MCF 10A (cell line): ENCODE measurements around the gene BUB1B. TPM values are rescaled to one million over a fixed set of nuclear protein-coding genes. Genes with fewer than 3 reads are reported as not detected.
"Not testable (repeated sequence)": the region's sequence is repeated elsewhere in the genome, so short reads cannot be mapped to it uniquely, and the experiment has no call there.

Experiments used
- BruUV-seq: library from RNA; stranded (reverse); fragments of 400-500 nt; replicated peaks from 2 replicates; lab custom pipeline; 2021; lab: Mats Ljungman, UMichigan
- CTCF ChIA-PET: fragments of 300-600 bp; sonication (Branson Sonifier 250); formaldehyde crosslinking; extraction: SDS; loops from one replicate; lab custom pipeline; 2021; ENCODE audit warnings: antibody characterized with exemption, inconsistent platforms; lab: Yijun Ruan, JAX
- POLR2A ChIA-PET: fragments of 300-600, 350-650 bp; sonication (Branson Sonifier 250); formaldehyde crosslinking; extraction: SDS; loops from one replicate; lab custom pipeline; 2020; ENCODE audit warnings: antibody characterized with exemption, inconsistent platforms; lab: Yijun Ruan, JAX
- DNase-seq: peaks from one replicate; pipeline ENCODE4 v3.0.0-alpha.2; 2018; ENCODE audit not compliant: unreplicated experiment
- H3K27ac Mint-ChIP-seq: one replicate; pipeline ENCODE4 v1.8.0; 2022; ENCODE audit warnings: mild to moderate bottlenecking, low read depth, mixed read lengths; ENCODE audit not compliant: unreplicated experiment
- H3K27me3 Mint-ChIP-seq: one replicate; pipeline ENCODE4 v1.8.0; 2022; ENCODE audit warnings: mixed read lengths; ENCODE audit not compliant: insufficient read depth, unreplicated experiment
- H3K36me3 Mint-ChIP-seq: one replicate; pipeline ENCODE4 v1.8.0; 2022; ENCODE audit warnings: mild to moderate bottlenecking, moderate library complexity, mixed read lengths; ENCODE audit not compliant: insufficient read depth, unreplicated experiment
- H3K4me1 Mint-ChIP-seq: one replicate; pipeline ENCODE4 v1.8.0; 2022; ENCODE audit warnings: mixed read lengths; ENCODE audit not compliant: insufficient read depth, unreplicated experiment
- H3K4me3 Mint-ChIP-seq: one replicate; pipeline ENCODE4 v1.8.0; 2022; ENCODE audit warnings: mild to moderate bottlenecking, moderate library complexity, mixed read lengths; ENCODE audit not compliant: unreplicated experiment
- H3K9me3 Mint-ChIP-seq: one replicate; pipeline ENCODE4 v1.8.0; 2022; ENCODE audit warnings: mixed read lengths; ENCODE audit not compliant: unreplicated experiment
- intact Hi-C: fragments of 100-400 bp; cut with micrococcal nuclease; formaldehyde crosslinking; loops from 2 replicates; pipeline ENCODE4 v1.14.1; 2022
- total RNA-seq: library from RNA; stranded (reverse); gene quantifications from 2 replicates; pipeline ENCODE4 v1.2.3, GENCODE V29; 2022
- TF ChIP-seq, protein P1 (sequence below): fragments of 200-600 bp; IDR thresholded peaks from one replicate; pipeline ENCODE4 v1.8.0; 2022; ENCODE audit warnings: antibody characterized with exemption, mild to moderate bottlenecking; ENCODE audit not compliant: unreplicated experiment

The BUB1B gene
- total RNA-seq, 1 experiment from 2014 or later: 30.9 TPM

DNA sequence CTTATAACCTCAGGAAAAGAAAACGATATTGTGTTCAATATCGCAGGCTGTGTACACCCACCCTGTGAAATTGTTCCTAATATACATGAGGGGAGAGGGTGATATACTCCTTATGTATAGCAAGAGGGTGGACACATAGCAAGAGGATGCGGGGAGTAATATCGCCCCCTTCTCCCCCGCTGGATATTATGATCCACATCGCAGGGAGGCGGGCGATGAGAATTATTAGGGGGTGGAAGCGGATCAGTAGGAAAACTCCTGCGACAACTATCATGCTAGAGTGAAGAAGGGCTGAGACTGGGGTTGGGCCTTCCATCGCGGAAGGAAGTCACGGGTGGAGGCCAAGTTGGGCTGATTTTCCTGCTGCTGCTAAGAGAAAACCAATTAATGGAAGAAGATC, 27.3 kb upstream of the BUB1B start:
- ChIA-PET CTCF (interaction anchor here (0.7 to 1.3 kb wide), 2 partner anchors 29 to 823 kb away, joined by 3 read pairs; no protein-coding TSS in a partner anchor), POLR2A (no interaction called here)
- Mint-ChIP-seq H3K27me3 (peaks cover 12% of the 10 kb centered on the region), H3K27ac (no peak overlapping the region), H3K36me3 (no peaks in the 10 kb centered on the region), H3K4me1 (peaks cover 11% of the 10 kb centered on the region), H3K9me3 (no peaks in the 10 kb centered on the region), H3K4me3 (no peak overlapping the region)
- TF ChIP-seq, protein P1, sequence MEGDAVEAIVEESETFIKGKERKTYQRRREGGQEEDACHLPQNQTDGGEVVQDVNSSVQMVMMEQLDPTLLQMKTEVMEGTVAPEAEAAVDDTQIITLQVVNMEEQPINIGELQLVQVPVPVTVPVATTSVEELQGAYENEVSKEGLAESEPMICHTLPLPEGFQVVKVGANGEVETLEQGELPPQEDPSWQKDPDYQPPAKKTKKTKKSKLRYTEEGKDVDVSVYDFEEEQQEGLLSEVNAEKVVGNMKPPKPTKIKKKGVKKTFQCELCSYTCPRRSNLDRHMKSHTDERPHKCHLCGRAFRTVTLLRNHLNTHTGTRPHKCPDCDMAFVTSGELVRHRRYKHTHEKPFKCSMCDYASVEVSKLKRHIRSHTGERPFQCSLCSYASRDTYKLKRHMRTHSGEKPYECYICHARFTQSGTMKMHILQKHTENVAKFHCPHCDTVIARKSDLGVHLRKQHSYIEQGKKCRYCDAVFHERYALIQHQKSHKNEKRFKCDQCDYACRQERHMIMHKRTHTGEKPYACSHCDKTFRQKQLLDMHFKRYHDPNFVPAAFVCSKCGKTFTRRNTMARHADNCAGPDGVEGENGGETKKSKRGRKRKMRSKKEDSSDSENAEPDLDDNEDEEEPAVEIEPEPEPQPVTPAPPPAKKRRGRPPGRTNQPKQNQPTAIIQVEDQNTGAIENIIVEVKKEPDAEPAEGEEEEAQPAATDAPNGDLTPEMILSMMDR: no peak
- no TSS peak for BruUV-seq
- intact Hi-C loops: no loop called here
- no peak for DNase-seq

DNA sequence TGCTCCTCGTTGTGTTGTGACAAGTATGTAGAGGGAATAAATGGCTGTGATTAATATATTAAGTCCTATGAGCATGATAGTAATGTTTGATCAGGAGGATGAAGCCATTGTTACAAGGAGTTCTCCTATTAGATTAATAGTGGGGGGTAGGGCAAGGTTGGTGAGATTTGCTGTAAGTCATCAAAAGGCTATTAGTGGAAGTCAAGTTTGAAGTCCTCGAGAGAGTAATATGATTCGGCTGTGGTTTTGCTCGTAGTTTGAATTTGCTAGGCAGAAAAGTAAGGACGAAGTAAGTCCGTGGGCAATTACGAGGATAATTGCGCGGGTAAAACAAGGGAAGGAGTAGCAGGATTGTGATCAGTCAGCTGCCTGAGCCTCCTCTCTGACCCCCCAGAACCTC, 26.0 kb upstream of the BUB1B start:
- Mint-ChIP-seq H3K27ac (no peak overlapping the region), H3K4me3 (no peak overlapping the region), H3K9me3 (no peaks in the 10 kb centered on the region), H3K27me3 (no peaks in the 10 kb centered on the region), H3K4me1 (peaks cover 11% of the 10 kb centered on the region), H3K36me3 (no peaks in the 10 kb centered on the region)
- TF ChIP-seq, protein P1: no peak
- BruUV-seq: no TSS peak
- ChIA-PET POLR2A (no interaction called here), CTCF (interaction anchor here (0.7 kb wide), 1 partner anchor 44 kb away, joined by 3 read pairs; no protein-coding TSS in a partner anchor)
- intact Hi-C loops: no loop called here
- DNase-seq: no peak

DNA sequence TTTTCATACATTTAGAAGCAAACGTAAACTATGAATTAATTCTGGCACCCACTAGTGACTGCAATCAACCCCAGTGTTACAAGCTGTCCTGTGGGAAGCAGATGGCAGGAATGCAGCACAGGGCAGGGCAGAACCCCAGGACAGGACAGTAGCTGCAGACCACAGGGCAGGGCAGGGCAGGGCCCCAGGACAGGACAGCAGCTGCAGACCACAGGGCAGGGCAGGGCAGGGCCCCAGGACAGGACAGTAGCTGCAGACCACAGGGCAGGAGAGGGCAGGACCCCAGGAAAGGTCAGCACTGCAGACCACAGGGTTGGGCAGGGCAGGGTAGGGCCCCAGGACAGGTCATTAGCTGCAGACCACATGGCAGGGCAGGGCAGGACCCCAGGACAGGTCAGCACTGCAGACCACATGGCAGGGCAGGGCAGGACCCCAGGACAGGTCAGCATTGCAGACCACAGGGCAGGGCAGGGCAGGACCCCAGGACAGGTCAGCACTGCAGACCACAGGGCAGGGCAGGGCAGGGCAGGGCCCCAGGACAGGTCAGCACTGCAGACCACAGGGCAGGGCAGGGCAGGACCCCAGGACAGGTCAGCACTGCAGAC, 24.9 kb upstream of the BUB1B start:
- intact Hi-C loops, POLR2A ChIA-PET, BruUV-seq, H3K36me3 Mint-ChIP-seq, H3K4me3 Mint-ChIP-seq, H3K9me3 Mint-ChIP-seq, CTCF ChIA-PET, H3K27me3 Mint-ChIP-seq, DNase-seq, H3K27ac Mint-ChIP-seq: not testable (repeated sequence)
- H3K4me1 Mint-ChIP-seq: peaks cover 11% of the 10 kb centered on the region

DNA sequence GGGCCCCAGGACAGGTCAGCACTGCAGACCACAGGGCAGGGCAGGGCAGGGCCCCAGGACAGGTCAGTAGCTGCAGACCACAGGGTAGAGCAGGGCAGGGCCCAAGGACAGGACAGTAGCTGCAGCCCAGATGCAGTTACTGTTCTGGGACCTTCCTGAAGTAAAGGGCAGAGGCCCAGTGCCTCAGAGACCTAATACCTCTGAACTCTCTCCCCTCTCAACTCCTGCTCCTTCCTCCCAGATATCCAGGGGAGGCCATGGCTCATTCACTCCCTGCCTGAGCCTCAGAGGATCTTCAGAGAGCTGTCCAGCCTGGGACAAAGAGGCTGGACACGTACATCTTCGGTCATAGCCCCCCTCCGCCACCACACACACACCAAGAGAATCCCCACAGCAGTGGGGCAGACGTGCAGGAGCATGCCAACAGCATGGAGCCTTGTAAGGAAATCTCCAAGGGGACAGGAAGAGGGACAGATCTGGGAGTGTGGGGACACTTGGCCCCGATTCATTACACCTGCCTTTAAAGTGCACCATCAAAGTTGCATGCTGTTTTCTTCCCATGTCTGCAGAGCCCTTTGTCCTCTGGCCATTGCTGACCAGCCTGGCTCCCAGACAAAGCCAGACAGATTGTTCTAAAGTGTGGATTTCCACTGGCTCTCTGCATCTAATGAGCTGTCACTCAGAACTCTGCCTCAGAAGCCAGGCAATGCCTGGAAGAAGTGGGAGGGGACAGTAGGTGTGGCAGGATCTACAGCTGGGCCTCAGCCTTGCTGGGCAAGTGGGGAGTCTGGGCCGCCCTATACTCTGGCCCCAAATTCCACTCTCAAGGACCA, 24.2 kb upstream of the BUB1B start:
- intact Hi-C loops: no loop called here
- no TSS peak for BruUV-seq
- Mint-ChIP-seq H3K9me3 (no peaks in the 10 kb centered on the region), H3K4me1 (peaks cover 11% of the 10 kb centered on the region), H3K27me3 (no peaks in the 10 kb centered on the region), H3K27ac (no peak overlapping the region), H3K36me3 (no peaks in the 10 kb centered on the region), H3K4me3 (no peak overlapping the region)
- no peak for DNase-seq
- TF ChIP-seq, protein P1: no peak
- ChIA-PET POLR2A (no interaction called here), CTCF (no interaction called here)
